ENCODE results near the gene CDC14B.

DNA sequence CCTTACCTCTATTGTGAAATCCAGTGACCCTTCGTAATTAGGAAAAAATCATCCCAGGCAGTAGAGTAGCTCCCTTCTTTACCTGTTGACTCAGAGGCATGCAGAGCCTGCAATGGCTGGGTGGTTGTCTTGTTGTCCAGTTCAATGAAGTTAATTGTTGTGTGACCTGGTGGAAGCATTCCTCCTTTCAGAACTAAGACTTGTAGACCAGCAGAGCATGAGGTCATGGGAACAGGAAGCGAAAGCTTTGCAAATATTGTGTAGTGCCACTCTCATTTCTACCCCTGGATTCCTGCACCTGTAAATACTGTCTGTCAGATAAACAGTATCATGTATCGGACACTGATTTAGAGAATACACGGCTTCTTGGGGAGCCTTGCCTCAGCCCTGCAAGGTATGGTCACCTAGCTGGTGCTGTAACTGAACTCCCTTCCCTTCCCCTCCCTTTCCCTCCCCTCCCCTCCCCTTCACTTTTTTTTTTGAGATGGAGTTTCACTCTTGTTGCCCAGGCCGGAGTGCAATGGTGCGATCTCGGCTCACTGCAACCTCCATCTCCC, 41.1 kb upstream of the CDC14B start:
- TF ChIP-seq, protein P1, sequence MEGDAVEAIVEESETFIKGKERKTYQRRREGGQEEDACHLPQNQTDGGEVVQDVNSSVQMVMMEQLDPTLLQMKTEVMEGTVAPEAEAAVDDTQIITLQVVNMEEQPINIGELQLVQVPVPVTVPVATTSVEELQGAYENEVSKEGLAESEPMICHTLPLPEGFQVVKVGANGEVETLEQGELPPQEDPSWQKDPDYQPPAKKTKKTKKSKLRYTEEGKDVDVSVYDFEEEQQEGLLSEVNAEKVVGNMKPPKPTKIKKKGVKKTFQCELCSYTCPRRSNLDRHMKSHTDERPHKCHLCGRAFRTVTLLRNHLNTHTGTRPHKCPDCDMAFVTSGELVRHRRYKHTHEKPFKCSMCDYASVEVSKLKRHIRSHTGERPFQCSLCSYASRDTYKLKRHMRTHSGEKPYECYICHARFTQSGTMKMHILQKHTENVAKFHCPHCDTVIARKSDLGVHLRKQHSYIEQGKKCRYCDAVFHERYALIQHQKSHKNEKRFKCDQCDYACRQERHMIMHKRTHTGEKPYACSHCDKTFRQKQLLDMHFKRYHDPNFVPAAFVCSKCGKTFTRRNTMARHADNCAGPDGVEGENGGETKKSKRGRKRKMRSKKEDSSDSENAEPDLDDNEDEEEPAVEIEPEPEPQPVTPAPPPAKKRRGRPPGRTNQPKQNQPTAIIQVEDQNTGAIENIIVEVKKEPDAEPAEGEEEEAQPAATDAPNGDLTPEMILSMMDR (IDR thresholded peaks at IDR 0.05; ENCODE audit: insufficient read depth, low read length, poor library complexity, severe bottlenecking): no peak
- TF ChIP-seq EZH2phosphoT487 (conservative IDR thresholded peaks at IDR 0.05; ENCODE audit: low read length): no peak
